NB4 (cell line): ENCODE data around the gene AIP.

Experiments
- POLR2A ChIP-seq: IDR thresholded peaks from 2 replicates; pipeline ENCODE4 v1.6.1; 2011; ENCODE audit warnings: mild to moderate bottlenecking; ENCODE audit not compliant: insufficient read length; ENCODE audit errors: extremely low read depth
- TF ChIP-seq, protein P1 (sequence below): IDR thresholded peaks from one replicate; pipeline ENCODE4 v1.5.1; 2012; ENCODE audit warnings: low read depth, low read length

DNA sequence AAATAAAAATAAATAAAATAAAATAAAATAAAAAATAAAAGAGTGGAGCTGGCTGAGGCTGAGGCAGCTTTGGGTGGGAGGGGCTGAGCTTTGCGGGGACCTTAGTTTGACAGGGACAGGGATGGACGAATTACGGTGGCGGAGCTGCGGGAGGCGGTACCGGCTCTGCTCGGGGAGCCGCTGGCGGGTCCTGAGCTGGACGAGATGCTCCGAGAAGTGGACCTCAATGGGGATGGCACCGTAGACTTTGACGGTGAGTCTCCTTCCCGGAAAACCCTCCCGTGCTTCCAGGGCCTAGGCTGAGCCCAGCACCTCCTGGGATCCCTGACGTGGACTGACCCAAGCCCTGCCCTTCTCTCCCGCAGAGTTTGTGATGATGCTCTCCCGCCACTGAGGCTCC is 24.6 kb upstream of the AIP start:
- TF ChIP-seq, protein P1, sequence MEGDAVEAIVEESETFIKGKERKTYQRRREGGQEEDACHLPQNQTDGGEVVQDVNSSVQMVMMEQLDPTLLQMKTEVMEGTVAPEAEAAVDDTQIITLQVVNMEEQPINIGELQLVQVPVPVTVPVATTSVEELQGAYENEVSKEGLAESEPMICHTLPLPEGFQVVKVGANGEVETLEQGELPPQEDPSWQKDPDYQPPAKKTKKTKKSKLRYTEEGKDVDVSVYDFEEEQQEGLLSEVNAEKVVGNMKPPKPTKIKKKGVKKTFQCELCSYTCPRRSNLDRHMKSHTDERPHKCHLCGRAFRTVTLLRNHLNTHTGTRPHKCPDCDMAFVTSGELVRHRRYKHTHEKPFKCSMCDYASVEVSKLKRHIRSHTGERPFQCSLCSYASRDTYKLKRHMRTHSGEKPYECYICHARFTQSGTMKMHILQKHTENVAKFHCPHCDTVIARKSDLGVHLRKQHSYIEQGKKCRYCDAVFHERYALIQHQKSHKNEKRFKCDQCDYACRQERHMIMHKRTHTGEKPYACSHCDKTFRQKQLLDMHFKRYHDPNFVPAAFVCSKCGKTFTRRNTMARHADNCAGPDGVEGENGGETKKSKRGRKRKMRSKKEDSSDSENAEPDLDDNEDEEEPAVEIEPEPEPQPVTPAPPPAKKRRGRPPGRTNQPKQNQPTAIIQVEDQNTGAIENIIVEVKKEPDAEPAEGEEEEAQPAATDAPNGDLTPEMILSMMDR = no peak
- no peak for TF ChIP-seq POLR2A
